NB4 (cell line): Measurements from ENCODE around the gene PSAP.

Experiments used
- MYC ChIP-seq: IDR thresholded peaks from 2 replicates; pipeline ENCODE4 v1.6.1; 2011; ENCODE audit warnings: low read depth, low read length
- POLR2A ChIP-seq: IDR thresholded peaks from 2 replicates; pipeline ENCODE4 v1.6.1; 2011; ENCODE audit warnings: mild to moderate bottlenecking; ENCODE audit not compliant: insufficient read length; ENCODE audit errors: extremely low read depth
- TF ChIP-seq, protein P1 (sequence below): IDR thresholded peaks from one replicate; pipeline ENCODE4 v1.5.1; 2012; ENCODE audit warnings: low read depth, low read length
- TF ChIP-seq, protein P2 (sequence below): IDR thresholded peaks from 2 replicates; pipeline ENCODE4 v1.6.1; 2011; ENCODE audit warnings: low read depth, low read length

DNA sequence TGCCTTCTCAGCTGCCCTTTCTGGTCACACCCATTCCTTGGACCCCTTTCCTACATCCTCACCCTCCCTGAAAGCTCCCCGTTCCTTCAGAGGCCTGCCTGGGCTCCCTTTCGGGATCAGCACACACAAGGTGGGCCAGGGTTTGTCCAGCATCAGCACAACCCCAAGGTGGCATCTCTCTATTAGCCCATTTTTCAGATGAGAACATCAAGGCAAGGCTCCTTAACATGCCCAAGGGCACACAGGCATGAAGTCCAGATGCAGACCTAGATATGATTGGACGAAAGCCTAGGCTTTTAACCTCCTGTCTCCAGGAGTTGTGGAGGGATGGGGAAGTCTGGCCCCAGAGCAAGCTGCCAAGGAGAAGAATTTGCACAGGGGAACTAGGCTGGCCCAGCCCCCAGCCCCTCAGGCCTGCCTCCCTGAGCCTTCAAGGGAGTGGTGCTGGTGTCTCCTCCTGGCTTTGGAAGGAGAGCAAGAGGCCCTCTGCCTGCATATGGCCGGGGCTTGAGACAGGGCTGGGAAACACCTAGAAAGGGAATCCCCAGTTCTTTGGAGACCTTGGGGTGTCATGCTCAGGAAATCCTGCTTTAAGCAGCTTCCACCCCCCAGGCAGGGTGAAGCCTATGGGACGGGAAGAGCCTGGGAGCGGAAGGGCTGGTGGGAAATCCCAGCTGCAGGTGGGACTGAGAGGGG, 68.7 kb downstream of the PSAP start:
- TF ChIP-seq, protein P1, sequence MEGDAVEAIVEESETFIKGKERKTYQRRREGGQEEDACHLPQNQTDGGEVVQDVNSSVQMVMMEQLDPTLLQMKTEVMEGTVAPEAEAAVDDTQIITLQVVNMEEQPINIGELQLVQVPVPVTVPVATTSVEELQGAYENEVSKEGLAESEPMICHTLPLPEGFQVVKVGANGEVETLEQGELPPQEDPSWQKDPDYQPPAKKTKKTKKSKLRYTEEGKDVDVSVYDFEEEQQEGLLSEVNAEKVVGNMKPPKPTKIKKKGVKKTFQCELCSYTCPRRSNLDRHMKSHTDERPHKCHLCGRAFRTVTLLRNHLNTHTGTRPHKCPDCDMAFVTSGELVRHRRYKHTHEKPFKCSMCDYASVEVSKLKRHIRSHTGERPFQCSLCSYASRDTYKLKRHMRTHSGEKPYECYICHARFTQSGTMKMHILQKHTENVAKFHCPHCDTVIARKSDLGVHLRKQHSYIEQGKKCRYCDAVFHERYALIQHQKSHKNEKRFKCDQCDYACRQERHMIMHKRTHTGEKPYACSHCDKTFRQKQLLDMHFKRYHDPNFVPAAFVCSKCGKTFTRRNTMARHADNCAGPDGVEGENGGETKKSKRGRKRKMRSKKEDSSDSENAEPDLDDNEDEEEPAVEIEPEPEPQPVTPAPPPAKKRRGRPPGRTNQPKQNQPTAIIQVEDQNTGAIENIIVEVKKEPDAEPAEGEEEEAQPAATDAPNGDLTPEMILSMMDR = no peak
- TF ChIP-seq POLR2A (no peak), MYC (no peak)
- TF ChIP-seq, protein P2, sequence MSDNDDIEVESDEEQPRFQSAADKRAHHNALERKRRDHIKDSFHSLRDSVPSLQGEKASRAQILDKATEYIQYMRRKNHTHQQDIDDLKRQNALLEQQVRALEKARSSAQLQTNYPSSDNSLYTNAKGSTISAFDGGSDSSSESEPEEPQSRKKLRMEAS = no peak
